ENCODE measurements around the gene ELOVL2.
"Not testable (repeated sequence)": the region's sequence is repeated elsewhere in the genome, so short reads cannot be mapped to it uniquely, and the experiment has no call there.

ELOVL2 gene

GRCh38 chr6:11007715-11008608, 36.1 kb downstream of the ELOVL2 start:
- no peaks in the 10 kb centered on the region for H4K20me1 ChIP-seq (ENCODE audit: insufficient read depth)
- no peak for TF ChIP-seq CTCF (conservative IDR thresholded peaks at IDR 0.05; ENCODE audit: low read depth, low read length)
- no peaks in the 10 kb centered on the region for H3K36me3 ChIP-seq (ENCODE audit: insufficient read depth)
- H3K27me3 ChIP-seq (ENCODE audit: insufficient read depth, low read depth) = no peaks in the 10 kb centered on the region
- H3K4me1 ChIP-seq (ENCODE audit: low read depth, poor library complexity, severe bottlenecking) = peaks cover 16% of the 10 kb centered on the region
- no peak overlapping the region for H3K27ac ChIP-seq
- H2AFZ ChIP-seq (ENCODE audit: low read depth) = no peak overlapping the region
- H3K9ac ChIP-seq = no peak overlapping the region
- no peak overlapping the region for H3K4me3 ChIP-seq (IDR thresholded peaks at IDR 0.05; ENCODE audit: insufficient read depth, low read depth, low read length)
- H3K79me2 ChIP-seq (ENCODE audit: insufficient read depth, low read depth) = no peaks in the 10 kb centered on the region
- no peak overlapping the region for H3K4me2 ChIP-seq

- no peaks in the 10 kb centered on the region for H3K27me3 ChIP-seq (ENCODE audit: insufficient read depth, low read depth)
- H3K4me3 ChIP-seq (IDR thresholded peaks at IDR 0.05; ENCODE audit: insufficient read depth, low read depth, low read length) = no peak overlapping the region
- no peak overlapping the region for H3K4me2 ChIP-seq
- no peak overlapping the region for H2AFZ ChIP-seq (ENCODE audit: low read depth)
- no peak overlapping the region for H3K27ac ChIP-seq
- H3K4me1 ChIP-seq (ENCODE audit: low read depth, poor library complexity, severe bottlenecking) = peaks cover 16% of the 10 kb centered on the region
- H4K20me1 ChIP-seq (ENCODE audit: insufficient read depth) = no peaks in the 10 kb centered on the region
- no peaks in the 10 kb centered on the region for H3K79me2 ChIP-seq (ENCODE audit: insufficient read depth, low read depth)
- no peaks in the 10 kb centered on the region for H3K36me3 ChIP-seq (ENCODE audit: insufficient read depth)
- no peak for TF ChIP-seq CTCF (conservative IDR thresholded peaks at IDR 0.05; ENCODE audit: low read depth, low read length)
- no peak overlapping the region for H3K9ac ChIP-seq
These were observed 38.0 kb downstream of the ELOVL2 start for GRCh38 chr6:11006061-11006460.

- not testable (repeated sequence) for H3K4me3 ChIP-seq (IDR thresholded peaks at IDR 0.05; ENCODE audit: insufficient read depth, low read depth, low read length); H3K27me3 ChIP-seq (ENCODE audit: insufficient read depth, low read depth); H3K4me2 ChIP-seq; H4K20me1 ChIP-seq (ENCODE audit: insufficient read depth); H2AFZ ChIP-seq (ENCODE audit: low read depth); H3K27ac ChIP-seq; H3K4me1 ChIP-seq (ENCODE audit: low read depth, poor library complexity, severe bottlenecking); H3K9ac ChIP-seq; H3K79me2 ChIP-seq (ENCODE audit: insufficient read depth, low read depth); H3K36me3 ChIP-seq (ENCODE audit: insufficient read depth)
These were observed 40.8 kb downstream of the ELOVL2 start for GRCh38 chr6:11003297-11003696.

GRCh38 chr6:11002176-11002575, 41.9 kb downstream of the ELOVL2 start:
- H3K9ac ChIP-seq = no peak overlapping the region
- no peak overlapping the region for H3K4me2 ChIP-seq
- no peaks in the 10 kb centered on the region for H4K20me1 ChIP-seq (ENCODE audit: insufficient read depth)
- TF ChIP-seq CTCF (conservative IDR thresholded peaks at IDR 0.05; ENCODE audit: low read depth, low read length) = no peak
- no peak overlapping the region for H3K27ac ChIP-seq
- no peak overlapping the region for H2AFZ ChIP-seq (ENCODE audit: low read depth)
- H3K4me1 ChIP-seq (ENCODE audit: low read depth, poor library complexity, severe bottlenecking) = no peaks in the 10 kb centered on the region
- no peaks in the 10 kb centered on the region for H3K79me2 ChIP-seq (ENCODE audit: insufficient read depth, low read depth)
- H3K27me3 ChIP-seq (ENCODE audit: insufficient read depth, low read depth) = no peaks in the 10 kb centered on the region
- no peaks in the 10 kb centered on the region for H3K36me3 ChIP-seq (ENCODE audit: insufficient read depth)
- H3K4me3 ChIP-seq (IDR thresholded peaks at IDR 0.05; ENCODE audit: insufficient read depth, low read depth, low read length) = no peak overlapping the region

- no peak for TF ChIP-seq CTCF (conservative IDR thresholded peaks at IDR 0.05; ENCODE audit: low read depth, low read length)
These were observed 44.1 kb downstream of the ELOVL2 start for GRCh38 chr6:10999994-11000393.

More at GRCh38 chr6:10999994-11000393, 44.1 kb downstream of the ELOVL2 start:
- H4K20me1 ChIP-seq (ENCODE audit: insufficient read depth) = no peaks in the 10 kb centered on the region
- no peak overlapping the region for H3K27ac ChIP-seq
- H3K4me3 ChIP-seq (IDR thresholded peaks at IDR 0.05; ENCODE audit: insufficient read depth, low read depth, low read length) = no peak overlapping the region
- no peak overlapping the region for H2AFZ ChIP-seq (ENCODE audit: low read depth)
- H3K36me3 ChIP-seq (ENCODE audit: insufficient read depth) = no peaks in the 10 kb centered on the region
- H3K4me2 ChIP-seq = no peak overlapping the region
- H3K27me3 ChIP-seq (ENCODE audit: insufficient read depth, low read depth) = no peaks in the 10 kb centered on the region
- H3K79me2 ChIP-seq (ENCODE audit: insufficient read depth, low read depth) = no peaks in the 10 kb centered on the region
- H3K4me1 ChIP-seq (ENCODE audit: low read depth, poor library complexity, severe bottlenecking) = no peaks in the 10 kb centered on the region
- H3K9ac ChIP-seq = no peak overlapping the region

Measured in KMS-11 (cell line).